NCI-H187 treated with DMSO at 0.1 percent for 48 hours (cell line): ENCODE results near the gene WDFY3.
A peak's percentile ranks its signal among the peaks of the same experiment; 100 is the strongest.

Source experiments
- DNase-seq: peaks from one replicate; lab custom pipeline; 2025; lab: John Stamatoyannopoulos, UW

Gene WDFY3, protein sequence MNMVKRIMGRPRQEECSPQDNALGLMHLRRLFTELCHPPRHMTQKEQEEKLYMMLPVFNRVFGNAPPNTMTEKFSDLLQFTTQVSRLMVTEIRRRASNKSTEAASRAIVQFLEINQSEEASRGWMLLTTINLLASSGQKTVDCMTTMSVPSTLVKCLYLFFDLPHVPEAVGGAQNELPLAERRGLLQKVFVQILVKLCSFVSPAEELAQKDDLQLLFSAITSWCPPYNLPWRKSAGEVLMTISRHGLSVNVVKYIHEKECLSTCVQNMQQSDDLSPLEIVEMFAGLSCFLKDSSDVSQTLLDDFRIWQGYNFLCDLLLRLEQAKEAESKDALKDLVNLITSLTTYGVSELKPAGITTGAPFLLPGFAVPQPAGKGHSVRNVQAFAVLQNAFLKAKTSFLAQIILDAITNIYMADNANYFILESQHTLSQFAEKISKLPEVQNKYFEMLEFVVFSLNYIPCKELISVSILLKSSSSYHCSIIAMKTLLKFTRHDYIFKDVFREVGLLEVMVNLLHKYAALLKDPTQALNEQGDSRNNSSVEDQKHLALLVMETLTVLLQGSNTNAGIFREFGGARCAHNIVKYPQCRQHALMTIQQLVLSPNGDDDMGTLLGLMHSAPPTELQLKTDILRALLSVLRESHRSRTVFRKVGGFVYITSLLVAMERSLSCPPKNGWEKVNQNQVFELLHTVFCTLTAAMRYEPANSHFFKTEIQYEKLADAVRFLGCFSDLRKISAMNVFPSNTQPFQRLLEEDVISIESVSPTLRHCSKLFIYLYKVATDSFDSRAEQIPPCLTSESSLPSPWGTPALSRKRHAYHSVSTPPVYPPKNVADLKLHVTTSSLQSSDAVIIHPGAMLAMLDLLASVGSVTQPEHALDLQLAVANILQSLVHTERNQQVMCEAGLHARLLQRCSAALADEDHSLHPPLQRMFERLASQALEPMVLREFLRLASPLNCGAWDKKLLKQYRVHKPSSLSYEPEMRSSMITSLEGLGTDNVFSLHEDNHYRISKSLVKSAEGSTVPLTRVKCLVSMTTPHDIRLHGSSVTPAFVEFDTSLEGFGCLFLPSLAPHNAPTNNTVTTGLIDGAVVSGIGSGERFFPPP (N-terminal part only)

DNA sequence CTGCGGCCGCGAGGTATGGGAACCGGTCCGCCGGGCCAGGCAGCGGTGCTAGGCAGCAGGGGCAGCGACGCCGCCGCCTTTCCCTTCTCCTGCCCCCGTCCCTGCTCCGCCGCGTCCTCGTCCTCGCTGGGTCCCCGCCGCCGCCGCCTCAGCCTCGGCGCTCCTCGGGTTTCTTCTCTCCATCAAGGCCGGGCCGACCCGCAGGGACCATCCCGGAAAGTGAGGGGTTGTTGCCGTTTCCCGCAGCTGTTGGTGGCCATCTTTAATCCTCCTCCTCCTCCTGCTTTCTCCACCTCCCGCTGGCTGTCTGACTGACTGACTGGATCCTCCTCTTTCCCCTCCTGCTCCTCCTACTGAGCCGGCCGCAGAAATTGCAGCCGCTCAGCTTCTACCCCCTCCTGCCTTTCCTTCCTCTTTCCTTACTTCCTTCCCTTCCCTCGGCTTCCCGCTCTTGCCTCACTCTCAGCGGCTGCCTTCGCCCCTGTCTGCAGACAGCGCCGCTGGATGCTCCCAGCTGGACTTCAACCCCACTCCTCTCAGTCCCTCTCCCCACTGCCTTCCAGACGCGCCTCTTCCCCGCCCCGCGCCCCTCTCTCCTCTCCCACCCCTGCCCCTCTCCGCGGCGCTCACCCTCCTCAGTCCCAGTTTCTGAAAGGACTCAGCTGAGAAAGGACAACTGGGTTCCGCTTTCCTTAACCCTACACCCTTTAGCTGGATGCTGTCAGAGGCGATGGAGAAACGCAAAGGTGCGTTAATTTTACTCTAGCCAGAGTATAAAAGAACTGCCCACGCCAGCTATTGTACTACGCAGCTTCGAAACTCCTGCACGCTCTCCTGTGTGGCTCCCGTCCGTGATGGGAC, at the start of gene WDFY3:
WDFY3 (minus strand) TSS at position 309 of the 861 bp plus-strand sequence. CDS start 106,099 bp downstream, outside the sequence.
- DNase-seq = peak; percentile 92

- no peak for DNase-seq
These were observed 39.4 kb upstream of the WDFY3 start for GRCh38 chr4:85005865-85006377.

- DNase-seq = no peak
These were observed 33.9 kb upstream of the WDFY3 start for GRCh38 chr4:85000343-85000742.

GRCh38 chr4:84995386-84995785, 28.9 kb upstream of the WDFY3 start:
- no peak for DNase-seq

DNA sequence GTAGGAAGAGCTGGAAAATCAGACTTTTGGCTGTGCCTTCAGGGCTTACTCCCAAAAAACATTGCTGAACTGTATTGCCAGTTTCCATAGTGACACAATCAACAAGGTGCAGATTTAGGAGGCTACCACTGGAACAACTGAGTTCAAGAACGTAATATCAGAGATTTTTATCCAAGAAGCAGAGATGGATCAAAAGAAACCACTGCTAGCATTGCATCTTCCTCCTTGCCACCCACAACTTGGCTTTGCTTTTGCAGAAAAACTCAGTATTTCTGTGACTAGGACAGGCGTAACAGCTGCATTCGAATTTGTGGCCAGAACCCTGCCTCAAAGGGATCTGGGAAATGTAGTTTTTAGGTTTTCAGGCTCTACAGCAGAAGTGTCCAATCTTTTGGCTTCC, 27.8 kb upstream of the WDFY3 start:
- DNase-seq = no peak

DNA sequence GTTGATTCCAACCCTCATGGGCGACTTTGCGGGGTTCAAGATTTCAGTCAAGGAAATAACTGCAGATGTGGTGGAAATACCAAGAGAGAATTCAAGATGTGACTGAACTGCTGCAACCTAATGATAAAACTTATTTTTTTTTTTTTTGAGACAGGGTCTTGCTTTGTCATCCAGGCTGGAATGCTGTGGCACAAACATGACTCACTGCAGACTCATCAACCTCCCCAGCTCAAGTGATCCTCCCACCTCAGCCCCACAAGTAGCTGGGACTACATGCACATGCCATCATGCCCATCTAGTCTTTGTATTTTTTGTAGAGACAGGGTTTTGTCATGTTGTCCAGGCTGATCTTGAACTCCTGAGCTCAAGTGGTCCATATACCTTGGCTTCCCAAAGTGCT, 19.5 kb upstream of the WDFY3 start:
- no peak for DNase-seq

DNA sequence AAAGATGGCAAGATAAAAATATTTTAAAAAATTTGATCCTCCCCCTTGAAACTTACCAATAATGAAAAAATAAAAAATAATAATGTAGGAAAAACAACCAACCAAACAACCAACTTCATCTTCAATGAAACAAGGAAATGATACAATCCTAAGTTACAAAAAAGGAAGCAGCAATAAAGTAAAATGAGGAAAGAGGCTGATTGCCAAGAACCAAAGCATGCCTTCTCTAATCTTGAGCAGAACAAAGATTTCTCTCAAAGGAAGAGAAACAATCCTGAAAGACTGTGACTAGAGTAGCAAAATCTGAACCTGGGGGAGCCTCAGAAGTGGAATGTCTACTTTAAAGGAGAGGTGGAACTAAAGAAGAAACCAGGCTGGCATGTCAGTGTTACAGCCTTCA, 10.9 kb upstream of the WDFY3 start:
- DNase-seq = no peak

DNA sequence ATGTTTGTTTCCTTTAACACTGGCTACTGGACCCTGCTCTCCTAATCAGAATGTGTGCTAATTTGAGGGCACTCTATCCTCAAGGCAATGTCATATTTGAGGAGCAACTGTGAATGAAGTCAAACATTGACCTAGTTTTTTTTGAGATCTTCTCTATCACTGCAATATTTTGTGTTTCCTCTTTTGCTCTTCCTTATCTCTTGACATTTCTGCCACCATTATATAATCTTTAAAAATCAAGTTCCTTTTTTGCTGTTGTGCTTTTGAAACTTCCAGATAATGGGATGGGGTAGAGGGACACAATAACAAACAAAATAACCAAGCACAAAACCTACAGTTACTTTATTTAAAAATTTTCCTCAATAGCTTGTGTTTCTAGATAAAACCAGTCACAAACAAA, 7.4 kb upstream of the WDFY3 start:
- no peak for DNase-seq

DNA sequence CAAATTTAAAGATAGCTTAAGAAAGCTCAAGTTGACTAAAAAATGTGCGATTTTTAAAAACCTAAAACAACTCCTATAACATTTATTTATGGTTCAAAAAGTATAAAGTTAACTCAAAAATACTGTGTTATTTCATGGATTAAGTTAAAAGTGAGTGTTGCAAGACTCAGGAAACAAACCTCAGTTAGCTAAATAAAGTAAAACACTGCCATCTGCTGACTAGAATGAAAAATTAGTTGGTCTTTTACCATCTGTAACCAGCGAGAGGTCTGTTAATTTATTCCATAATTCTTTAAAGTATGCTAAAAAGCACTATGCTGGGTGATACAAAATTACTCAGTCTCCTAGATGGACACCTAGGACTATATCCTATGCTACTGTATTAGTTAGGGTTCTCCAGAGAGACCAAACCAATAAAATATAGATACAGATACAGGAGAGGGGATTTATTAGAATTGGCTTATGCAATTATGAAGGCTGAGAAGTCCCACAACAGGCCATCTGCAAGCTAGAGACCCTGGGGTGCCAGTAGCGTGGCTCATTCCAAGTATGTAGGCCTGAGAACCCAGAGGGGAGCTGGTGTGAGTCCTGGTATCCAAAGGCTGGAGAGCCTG, 4.9 kb upstream of the WDFY3 start:
- peak; percentile 39 for DNase-seq

GRCh38 chr4:84968925-84969324, 2.4 kb upstream of the WDFY3 start:
- DNase-seq = peak; percentile 70

DNA sequence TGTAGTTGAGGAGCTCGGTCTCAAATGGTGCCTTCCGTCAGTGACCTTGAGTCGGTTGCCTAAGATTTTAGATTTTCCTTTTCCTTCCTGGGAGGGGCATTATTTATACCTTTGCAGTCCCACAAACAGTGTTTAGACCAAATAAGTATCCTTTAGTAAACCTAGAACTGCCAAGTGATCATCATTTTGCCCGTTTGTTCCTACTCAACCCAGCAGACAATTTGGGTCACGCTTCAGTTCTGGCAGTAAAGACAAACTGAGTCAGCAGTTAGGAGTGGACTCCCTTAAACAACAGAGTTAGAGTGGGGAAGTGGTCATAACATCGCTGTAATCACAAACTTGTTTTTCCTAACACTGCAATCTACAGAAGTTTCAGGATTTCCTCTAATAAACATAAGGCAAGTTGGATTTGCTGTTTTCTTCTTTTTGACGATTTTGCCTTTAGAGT, 777 bp upstream of the WDFY3 start:
- no peak for DNase-seq

- no peak for DNase-seq
These were observed 723 bp downstream of the WDFY3 start for GRCh38 chr4:84965553-84966381.

GRCh38 chr4:84964995-84965552, 1.4 kb downstream of the WDFY3 start:
- no peak for DNase-seq

- DNase-seq = no peak
These were observed 4.4 kb downstream of the WDFY3 start for GRCh38 chr4:84962102-84962501.

- no peak for DNase-seq
These were observed 8.1 kb downstream of the WDFY3 start for GRCh38 chr4:84958434-84958833.

GRCh38 chr4:84957514-84958420, 8.7 kb downstream of the WDFY3 start:
- DNase-seq = no peak

- DNase-seq = no peak
These were observed 10.5 kb downstream of the WDFY3 start for GRCh38 chr4:84956014-84956413.

DNA sequence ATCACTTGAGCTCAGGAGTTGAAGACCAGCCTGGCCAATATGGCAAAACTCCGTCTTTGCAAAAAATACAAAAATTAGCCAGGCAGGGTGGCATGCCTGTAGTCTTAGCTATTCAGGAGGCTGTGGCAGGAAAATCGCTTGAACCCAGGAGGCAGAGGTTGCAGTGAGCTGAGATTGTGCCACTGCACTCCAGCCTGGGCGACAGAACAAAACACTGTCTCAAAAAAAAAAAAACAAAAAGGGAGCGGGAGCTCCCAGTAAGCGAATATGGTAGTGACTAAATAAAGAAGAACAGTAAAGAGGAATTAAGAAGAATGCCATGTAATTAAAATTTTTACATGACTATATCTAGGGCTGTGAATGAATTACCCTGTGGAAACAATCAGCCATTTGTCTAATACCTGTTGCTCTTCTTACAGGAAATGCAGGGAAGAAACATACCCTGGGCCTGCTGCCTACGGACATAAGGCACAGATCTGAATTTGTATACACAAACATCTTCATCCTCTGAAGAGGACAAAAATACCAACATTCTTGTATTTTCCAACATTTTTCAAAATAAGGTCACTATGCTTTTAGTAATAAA, 11.4 kb downstream of the WDFY3 start:
- no peak for DNase-seq
